ENCODE measurements around the gene PABPC1L.

GRCh38 chr20:44945261-44945660 lies 35.4 kb downstream of the PABPC1L start:
- TF ChIP-seq POLR2A (IDR thresholded peaks at IDR 0.05) (no peak), CTCF (IDR thresholded peaks at IDR 0.05) (no peak), POLR2AphosphoS5 (IDR thresholded peaks at IDR 0.05) (no peak)
